GM12892 (cell line): Measurements from ENCODE around the gene ADGRB3.
A peak's percentile ranks its signal among the peaks of the same experiment; 100 is the strongest.
"Not testable (repeated sequence)": the region's sequence is repeated elsewhere in the genome, so short reads cannot be mapped to it uniquely, and the experiment has no call there.

Experiments
- DNase-seq: peaks from one replicate; pipeline ENCODE4 v3.0.0; 2011; ENCODE audit not compliant: insufficient read length
- FAIRE-seq: peaks from 2 replicates; lab custom pipeline; 2011; peaks lifted over from hg19 to GRCh38; lab: Jason Lieb, UNC
- POLR2A ChIP-seq: IDR thresholded peaks from 2 replicates; pipeline ENCODE4 v1.6.1; 2011; ENCODE audit warnings: low read depth, low read length, control low read depth
- POLR2AphosphoS5 ChIP-seq: IDR thresholded peaks from 2 replicates; pipeline ENCODE4 v1.6.1; 2011; ENCODE audit warnings: low read depth, low read length, control low read depth
- TAF1 ChIP-seq: IDR thresholded peaks from 2 replicates; pipeline ENCODE4 v1.6.1; 2011; ENCODE audit warnings: low read depth, mild to moderate bottlenecking, control low read depth, low read length, borderline replicate concordance

ADGRB3 gene

DNA sequence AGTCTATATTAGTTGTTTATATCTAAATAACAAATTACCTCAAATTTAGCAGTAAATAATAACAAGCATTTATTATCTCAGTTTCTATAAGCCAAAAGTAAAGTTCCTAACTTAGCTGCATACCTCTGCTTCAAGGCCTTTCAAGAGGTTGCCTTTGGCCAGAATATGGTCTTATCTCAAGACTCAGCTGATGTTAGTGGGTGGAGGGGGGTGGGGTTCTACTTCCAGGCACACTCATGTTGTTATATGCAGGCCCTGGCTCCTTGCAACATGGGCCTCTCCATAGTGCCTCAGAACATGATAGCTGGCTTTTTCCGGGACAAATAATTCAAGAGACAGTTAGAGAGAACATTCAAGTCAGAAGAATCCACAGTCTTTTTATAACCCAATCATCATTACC lies 266.0 kb downstream of the ADGRB3 start:
- DNase-seq = no peak
- no peak for FAIRE-seq
- no peak for TF ChIP-seq POLR2A
- no peak for TF ChIP-seq TAF1
- TF ChIP-seq POLR2AphosphoS5 = no peak

DNA sequence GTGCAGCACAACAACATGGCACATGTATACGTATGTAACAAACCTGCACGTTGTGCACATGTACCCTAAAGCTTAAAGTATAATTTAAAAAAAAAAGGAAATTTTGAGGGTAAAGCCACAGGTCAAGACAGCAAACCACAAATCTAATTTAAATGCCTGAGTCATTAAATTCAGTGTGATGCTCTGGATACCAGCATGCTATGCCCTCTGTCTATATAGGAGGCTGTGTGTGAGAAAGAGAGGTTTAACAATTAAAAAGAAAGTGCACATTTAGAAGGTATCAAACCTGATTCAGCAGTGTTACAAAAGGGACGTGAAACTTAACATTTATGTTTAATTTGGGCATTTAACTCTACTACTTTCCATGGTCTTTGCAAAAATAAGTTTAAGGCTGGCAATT lies 276.3 kb downstream of the ADGRB3 start:
- FAIRE-seq = no peak
- no peak for TF ChIP-seq POLR2A
- TF ChIP-seq TAF1 = no peak
- no peak for TF ChIP-seq POLR2AphosphoS5
- DNase-seq = no peak

DNA sequence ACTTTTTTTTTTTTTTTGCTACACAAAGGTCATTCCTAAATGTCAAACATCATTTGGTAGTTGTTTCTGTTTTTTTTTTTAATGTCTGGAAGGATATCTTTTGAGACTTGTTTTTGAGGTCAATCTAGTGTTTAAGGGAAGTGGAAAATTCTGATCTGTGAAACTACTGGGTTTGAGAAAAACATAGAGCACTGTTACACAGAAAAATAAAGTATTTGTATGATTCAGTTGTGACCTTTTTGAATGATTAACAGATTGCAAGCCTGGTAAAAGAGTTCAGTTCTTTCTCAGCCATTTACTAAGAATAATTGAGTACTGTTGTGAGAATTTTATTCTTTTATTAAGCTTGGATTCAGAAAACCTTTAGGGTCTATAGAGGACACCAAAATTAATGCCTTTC lies 276.7 kb downstream of the ADGRB3 start:
- TF ChIP-seq TAF1 = no peak
- TF ChIP-seq POLR2AphosphoS5 = no peak
- TF ChIP-seq POLR2A = no peak
- no peak for FAIRE-seq
- no peak for DNase-seq

DNA sequence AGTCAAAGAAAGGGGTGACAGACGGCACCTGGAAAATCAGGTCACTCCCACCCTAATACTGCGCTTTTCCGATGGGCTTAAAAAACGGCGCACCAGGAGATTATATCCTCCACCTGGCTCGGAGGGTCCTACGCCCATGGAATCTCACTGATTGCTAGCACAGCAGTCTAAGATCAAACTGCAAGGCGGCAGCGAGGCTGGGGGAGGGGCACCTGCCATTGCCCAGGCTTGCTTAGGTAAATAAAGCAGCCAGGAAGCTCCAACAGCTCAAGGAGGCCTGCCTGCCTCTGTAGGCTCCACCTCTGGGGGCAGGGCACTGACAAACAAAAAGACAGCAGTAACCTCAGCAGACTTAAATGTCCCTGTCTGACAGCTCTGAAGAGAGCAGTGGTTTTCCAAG lies 277.7 kb downstream of the ADGRB3 start:
- FAIRE-seq, DNase-seq: not testable (repeated sequence)

DNA sequence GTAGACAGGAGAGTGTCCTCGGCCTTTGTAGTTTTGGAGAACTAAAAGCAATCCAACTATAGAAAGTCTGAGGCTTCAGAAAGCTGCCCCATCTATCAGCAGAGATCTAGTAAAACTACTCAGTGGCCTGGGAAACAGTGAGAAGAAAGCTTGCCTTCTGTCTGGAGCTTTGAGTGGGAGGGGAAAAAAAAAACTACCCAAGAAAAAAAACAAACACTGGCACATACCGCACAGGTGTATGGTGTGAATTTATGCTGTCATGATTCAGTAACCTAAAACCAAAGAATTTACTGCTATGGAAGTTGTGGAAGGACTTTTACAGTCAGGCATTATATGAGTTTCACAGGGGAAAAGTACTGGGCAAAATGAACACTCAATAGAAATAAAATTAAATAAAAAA lies 280.5 kb downstream of the ADGRB3 start:
- DNase-seq = no peak
- TF ChIP-seq TAF1 (no peak), POLR2A (no peak), POLR2AphosphoS5 (no peak)
- no peak for FAIRE-seq

DNA sequence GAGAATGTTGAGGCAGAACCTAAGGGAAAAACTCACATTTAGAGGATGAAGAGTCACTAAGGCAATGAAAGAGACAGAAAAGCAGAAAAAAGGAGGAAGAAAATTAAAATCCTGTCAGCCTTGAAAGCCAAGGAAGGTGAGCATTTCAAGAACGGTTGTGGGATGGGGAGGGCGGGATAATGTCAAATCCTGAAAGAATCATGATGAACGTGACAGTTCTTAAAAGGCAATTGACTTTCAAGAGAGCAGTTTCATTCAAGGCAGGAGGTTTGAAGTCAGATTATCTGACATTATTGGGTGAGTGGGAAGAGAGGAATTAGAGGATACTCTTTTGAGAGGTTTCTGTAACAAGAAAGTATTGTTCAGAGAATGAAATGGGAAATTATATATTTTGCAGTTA lies 284.5 kb downstream of the ADGRB3 start:
- no peak for FAIRE-seq
- TF ChIP-seq POLR2A (no peak), POLR2AphosphoS5 (no peak), TAF1 (no peak)
- DNase-seq = no peak

DNA sequence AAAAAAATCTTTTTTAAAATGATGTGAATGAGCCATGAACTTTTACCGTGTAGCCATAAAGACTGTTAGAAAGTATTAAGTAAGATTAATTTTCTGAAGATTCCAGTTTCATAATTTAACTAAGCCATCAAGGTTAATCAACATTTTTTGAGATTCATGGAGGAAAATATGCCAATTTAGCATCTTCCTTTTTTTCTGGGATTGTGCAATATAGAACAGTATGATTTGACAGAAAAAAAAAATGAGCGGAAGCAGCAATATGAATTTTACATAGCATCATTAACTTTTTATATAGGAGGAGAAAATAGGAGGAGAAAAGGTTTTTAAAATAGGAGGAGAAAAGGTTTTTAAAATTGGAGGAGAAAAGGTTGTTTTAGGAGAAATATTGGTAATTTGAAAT lies 306.3 kb downstream of the ADGRB3 start:
- no peak for TF ChIP-seq POLR2A
- no peak for FAIRE-seq

DNA sequence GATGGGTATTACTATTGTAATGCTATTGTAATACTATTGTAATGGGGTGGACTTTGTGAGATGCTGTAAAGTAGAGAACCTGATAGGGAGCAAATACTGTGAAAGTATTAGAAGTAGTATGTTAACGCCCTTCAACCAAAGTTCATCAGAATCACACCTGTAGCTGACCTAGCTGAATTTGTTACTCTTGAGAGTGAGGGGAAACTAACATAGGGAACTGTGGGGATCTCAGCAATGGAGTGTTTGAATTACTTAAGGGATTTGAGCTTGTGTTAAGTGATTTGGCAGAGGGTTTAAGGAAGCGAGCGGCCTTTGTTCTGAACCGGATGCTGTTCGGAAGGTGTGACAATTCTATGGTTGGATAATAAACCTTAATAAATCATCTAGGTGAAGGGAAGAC lies 312.6 kb downstream of the ADGRB3 start:
- FAIRE-seq = no peak
- TF ChIP-seq TAF1 (no peak), POLR2AphosphoS5 (no peak), POLR2A (no peak)
- no peak for DNase-seq

More for the DNA sequence above, 306.3 kb downstream of the ADGRB3 start:
- DNase-seq = no peak

DNA sequence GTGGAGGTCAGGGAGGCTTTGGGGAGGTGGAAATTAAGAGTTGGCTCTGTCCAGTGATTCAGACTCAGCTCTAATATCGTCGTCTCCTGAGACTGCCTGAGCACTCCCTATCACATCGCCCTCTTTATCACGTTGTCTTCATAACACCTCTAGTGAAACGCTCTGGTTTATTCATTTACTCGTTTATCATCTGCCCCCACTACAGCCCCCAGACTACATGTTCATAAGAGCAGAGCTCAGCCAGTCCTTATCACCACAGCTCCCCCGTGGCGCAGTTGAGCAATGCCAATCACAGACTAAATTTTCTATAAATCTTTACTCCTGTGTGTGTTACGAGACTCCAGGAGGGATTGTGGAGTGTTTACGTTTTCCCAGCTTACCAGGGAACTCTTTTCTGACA lies 316.2 kb downstream of the ADGRB3 start:
- TF ChIP-seq TAF1 (no peak), POLR2A (no peak), POLR2AphosphoS5 (no peak)
- DNase-seq = no peak
- FAIRE-seq = no peak

DNA sequence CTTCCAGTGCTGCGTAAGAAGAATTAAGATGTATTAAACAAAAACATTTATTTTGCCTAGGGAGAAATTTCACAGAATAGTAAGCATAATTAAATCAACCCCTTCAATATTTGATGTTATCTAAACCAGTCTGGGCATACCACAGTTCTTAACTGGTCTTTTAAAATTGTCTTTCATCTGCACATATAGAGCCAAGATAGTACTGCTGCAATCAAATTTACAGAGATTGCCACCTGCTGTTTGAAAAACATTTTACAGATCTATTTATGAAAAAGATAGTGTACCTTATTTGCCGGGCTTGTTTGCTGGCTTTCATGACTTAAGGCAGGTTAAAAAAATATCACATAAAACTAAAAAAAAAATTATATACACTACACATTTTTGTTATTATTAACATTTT lies 323.2 kb downstream of the ADGRB3 start:
- FAIRE-seq (no peak), DNase-seq (no peak)
- no peak for TF ChIP-seq TAF1
- no peak for TF ChIP-seq POLR2A
- no peak for TF ChIP-seq POLR2AphosphoS5

DNA sequence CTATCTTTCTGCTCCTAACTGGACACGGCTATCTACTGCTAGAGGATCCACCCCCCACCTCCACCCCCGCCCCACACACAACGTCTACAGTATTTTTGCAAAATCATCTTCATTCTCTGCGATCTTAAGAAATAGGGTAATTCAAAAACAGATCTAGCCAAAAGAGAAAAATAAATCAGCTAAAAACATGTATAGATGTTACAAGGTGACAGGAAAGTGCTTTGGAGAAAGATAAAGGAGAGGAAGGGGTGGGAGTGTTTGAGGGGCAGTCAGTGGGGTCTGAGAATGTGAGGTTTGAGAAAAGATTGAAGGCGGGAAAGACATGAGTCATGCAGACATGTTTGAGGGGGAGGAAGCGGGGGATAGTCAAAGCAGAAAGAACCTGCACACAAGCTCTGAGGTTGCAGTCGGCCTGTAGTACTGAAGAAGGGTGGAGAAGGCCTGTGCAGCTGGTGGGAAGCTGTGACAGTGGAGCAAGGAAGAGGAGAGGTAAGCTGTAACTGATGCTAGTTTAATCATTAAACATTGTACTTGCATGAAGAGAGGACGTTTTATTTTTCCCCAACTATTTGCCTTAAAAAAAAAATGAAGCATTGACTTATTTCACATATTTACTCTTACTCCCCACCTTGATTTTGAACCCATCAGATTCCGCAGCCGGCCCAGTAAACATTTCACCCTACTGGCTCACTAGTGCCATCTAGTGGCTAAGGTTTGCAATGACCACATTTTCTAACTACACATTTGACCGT lies 332.6 kb downstream of the ADGRB3 start:
- peak; percentile 5 for DNase-seq
- TF ChIP-seq POLR2A = no peak
- no peak for TF ChIP-seq POLR2AphosphoS5
- TF ChIP-seq TAF1 = no peak
- FAIRE-seq = peak; percentile 89

DNA sequence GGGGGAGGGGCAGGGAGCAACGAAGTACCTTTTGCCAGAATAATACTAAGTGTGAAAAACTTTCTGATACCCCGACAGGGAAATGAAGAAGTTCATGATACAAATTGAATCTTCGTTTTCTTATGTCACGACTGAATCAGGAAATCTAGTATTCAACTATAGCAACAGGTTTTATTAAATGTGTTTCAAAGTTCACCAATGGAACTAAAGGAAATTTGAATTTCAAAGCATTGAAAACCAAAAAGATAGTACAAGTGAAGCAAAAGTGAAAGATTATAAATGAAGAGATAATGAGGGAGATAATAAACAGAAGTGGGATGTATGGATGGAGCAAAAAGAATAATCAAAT lies 333.2 kb downstream of the ADGRB3 start:
- DNase-seq = no peak
- TF ChIP-seq POLR2AphosphoS5 (no peak), POLR2A (no peak), TAF1 (no peak)
- no peak for FAIRE-seq

DNA sequence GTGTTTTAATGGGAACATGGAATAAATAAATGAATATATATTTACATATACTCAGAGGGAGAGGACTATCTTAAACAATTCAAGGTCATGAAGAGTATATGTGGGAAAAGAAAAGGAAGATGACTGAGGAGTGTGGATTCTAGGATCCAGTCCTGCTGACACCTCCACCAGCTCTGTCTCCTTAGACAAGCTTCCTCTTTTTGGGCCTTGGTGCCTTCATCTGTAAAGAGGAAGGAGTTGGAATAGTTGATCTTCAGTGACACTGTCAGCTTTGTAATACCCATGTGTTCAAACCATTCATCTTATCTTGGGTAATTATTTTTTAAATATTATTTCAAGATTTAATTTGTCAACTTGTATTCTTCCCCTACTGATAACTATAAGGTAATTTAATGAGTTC lies 338.0 kb downstream of the ADGRB3 start:
- TF ChIP-seq TAF1 (no peak), POLR2A (no peak), POLR2AphosphoS5 (no peak)
- no peak for DNase-seq
- no peak for FAIRE-seq
